Measurements from ENCODE around the gene ADORA2A. TPM values are rescaled to one million over a fixed set of nuclear protein-coding genes. Genes with fewer than 3 reads are reported as not detected.

The ADORA2A gene
- total and polyA plus RNA-seq, 2 of the 8 experiments (the other 6 are each of a cell fraction or from before 2014, with no cell fraction given): 7.1 to 20.3 TPM

DNA sequence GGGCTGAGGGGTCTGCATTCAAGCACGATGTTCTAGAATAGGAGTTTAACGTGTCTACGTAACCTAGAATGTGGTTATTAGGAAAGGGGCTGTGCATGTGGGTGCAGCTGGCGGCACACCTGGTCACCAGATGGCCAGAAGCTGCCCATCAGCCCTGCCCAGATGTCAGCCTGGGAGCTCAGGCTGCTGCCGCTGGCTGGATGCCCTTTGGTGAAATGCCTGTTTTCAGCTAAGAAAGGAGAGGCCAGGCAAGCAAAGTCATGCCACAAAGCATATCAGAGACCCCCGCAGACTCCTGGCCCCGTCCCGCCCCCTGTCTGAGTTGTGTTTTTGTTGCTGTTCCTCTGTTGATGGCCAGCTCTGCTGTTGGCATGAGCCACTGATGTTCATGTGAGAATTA lies 11.3 kb upstream of the ADORA2A start (continued):
- TF ChIP-seq POLR2AphosphoS5 (IDR thresholded peaks at IDR 0.05; ENCODE audit: low read depth, low read length) (no peak), JUND (IDR thresholded peaks at IDR 0.05; ENCODE audit: low read length) (no peak), CHD1 (IDR thresholded peaks at IDR 0.05; ENCODE audit: low read depth, low read length) (no peak), SIN3A (conservative IDR thresholded peaks at IDR 0.05 in 1 of 2, IDR thresholded peaks at IDR 0.05 in 1 of 2; ENCODE audit: low read depth in 1 of 2, low read length in 2 of 2) (no peak), SP2 (IDR thresholded peaks at IDR 0.05; ENCODE audit: low read length) (no peak), GABPA (IDR thresholded peaks at IDR 0.05; ENCODE audit: borderline replicate concordance, insufficient read depth, low read length) (no peak)
